ENCODE results near the gene RAB6A. TPM values are rescaled to one million over a fixed set of nuclear protein-coding genes. Genes with fewer than 3 reads are reported as not detected.

Gene RAB6A
- total and polyA plus RNA-seq, 2 donors (not counting 3 experiments of a cell fraction or from before 2014, with no cell fraction given) = 45.0 to 130 TPM

DNA sequence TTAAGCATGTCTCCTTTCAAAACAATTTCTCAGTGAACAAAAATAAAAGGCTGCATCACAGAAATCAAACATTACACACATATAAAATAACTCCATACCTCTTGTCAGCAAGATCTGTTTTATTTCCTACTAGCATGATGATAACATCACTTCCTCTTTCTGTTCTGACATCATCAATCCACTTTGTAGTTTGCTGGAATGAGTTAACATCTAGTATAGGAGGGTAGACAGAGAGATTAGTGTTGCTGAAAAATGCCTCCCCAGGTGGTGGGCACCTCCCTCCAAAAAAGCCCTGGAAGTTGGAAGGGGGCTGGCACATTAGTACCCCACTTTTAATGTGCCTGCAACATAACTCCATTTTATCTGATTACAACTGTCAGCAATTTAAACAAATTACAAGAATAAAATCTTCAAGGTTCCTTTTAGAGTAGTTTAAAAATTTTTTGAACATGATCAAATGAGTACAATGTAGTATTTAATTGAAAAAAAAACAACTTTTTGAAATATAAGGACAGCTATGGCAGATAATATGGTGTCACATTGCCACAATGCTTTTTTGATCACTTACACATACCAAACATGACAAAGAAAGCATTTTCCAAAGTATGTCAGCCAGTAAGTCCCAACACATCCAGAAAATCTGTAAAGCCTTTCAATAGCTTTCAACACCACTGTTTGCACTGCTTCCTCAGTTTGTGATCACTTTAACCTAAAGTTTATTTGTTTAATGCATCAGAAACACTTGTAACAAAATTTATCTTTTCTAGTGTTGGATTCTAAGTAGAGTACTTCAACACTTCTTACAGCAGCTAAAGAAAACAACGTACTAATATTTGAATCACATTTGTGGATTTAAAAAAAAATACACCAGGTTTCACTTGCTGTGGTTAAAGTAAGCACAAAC is 44.5 kb downstream of the RAB6A start:
- no peaks in the 10 kb centered on the region for H3K9me3 ChIP-seq (replicated peaks; ENCODE audit: control insufficient read depth, insufficient read depth, low read length)
- intact Hi-C loops (cut with micrococcal nuclease) = no loop called here
- TF ChIP-seq MYC (IDR thresholded peaks at IDR 0.05; ENCODE audit: low read depth, low read length) (no peak), FOS (IDR thresholded peaks at IDR 0.05; ENCODE audit: borderline replicate concordance, insufficient read depth, low read length) (no peak), POLR2AphosphoS5 (IDR thresholded peaks at IDR 0.05; ENCODE audit: insufficient read depth, low read depth, low read length) (no peak), EZH2 (IDR thresholded peaks at IDR 0.05; ENCODE audit: borderline replicate concordance, low read depth, low read length, severe bottlenecking) (no peak), JUN (IDR thresholded peaks at IDR 0.05; ENCODE audit: borderline replicate concordance, insufficient read depth, insufficient read length, low read depth) (no peak), GATA2 (IDR thresholded peaks at IDR 0.05; ENCODE audit: insufficient read depth, insufficient read length, low read depth, low read length) (no peak), POLR2A (IDR thresholded peaks at IDR 0.05; ENCODE audit: low read depth, low read length) (no peak)
- TF ChIP-seq, protein P1, sequence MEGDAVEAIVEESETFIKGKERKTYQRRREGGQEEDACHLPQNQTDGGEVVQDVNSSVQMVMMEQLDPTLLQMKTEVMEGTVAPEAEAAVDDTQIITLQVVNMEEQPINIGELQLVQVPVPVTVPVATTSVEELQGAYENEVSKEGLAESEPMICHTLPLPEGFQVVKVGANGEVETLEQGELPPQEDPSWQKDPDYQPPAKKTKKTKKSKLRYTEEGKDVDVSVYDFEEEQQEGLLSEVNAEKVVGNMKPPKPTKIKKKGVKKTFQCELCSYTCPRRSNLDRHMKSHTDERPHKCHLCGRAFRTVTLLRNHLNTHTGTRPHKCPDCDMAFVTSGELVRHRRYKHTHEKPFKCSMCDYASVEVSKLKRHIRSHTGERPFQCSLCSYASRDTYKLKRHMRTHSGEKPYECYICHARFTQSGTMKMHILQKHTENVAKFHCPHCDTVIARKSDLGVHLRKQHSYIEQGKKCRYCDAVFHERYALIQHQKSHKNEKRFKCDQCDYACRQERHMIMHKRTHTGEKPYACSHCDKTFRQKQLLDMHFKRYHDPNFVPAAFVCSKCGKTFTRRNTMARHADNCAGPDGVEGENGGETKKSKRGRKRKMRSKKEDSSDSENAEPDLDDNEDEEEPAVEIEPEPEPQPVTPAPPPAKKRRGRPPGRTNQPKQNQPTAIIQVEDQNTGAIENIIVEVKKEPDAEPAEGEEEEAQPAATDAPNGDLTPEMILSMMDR (IDR thresholded peaks at IDR 0.05; ENCODE audit: extremely low read depth in 1 of 2, insufficient read depth in 1 of 2, low read depth in 1 of 2, low read length in 2 of 2) = no peak
- TF ChIP-seq, protein P2, sequence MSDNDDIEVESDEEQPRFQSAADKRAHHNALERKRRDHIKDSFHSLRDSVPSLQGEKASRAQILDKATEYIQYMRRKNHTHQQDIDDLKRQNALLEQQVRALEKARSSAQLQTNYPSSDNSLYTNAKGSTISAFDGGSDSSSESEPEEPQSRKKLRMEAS (IDR thresholded peaks at IDR 0.05; ENCODE audit: insufficient read depth, insufficient read length) = no peak
- no peaks in the 10 kb centered on the region for H3K9me1 ChIP-seq (replicated peaks; ENCODE audit: control insufficient read depth, extremely low read depth, insufficient read depth, low read length)
- POLR2A ChIA-PET = no interaction called here
- BruUV-seq (replicated peaks) = no TSS peak
- no peak overlapping the region for H3K4me3 ChIP-seq (replicated peaks in 1 of 3; ENCODE audit: insufficient read depth in 1 of 3, low read depth in 1 of 3, low read length in 3 of 3)
- DNase-seq (ENCODE audit: low read depth, low spot score) (peak; percentile 4), FAIRE-seq (no peak)
- no peak overlapping the region for H3K4me2 ChIP-seq (ENCODE audit: insufficient read depth, low read length)
- H3K36me3 ChIP-seq (ENCODE audit: control insufficient read depth in 2 of 2, extremely low read depth in 1 of 2, insufficient read depth in 2 of 2, low read length in 2 of 2) = peaks cover 2 to 6% of the 10 kb centered on the region in 2 experiments
- H3K9ac ChIP-seq (replicated peaks; ENCODE audit: extremely low read depth, insufficient read depth, low read length) = no peak overlapping the region
- CTCF ChIA-PET = interaction anchor here (0.8 kb wide), 1 partner anchor 215 kb away, joined by 3 read pairs; no protein-coding TSS in a partner anchor
- H3K27me3 ChIP-seq (ENCODE audit: control insufficient read depth in 2 of 2, insufficient read depth in 2 of 2, low read length in 2 of 2) = no peaks in the 10 kb centered on the region
- no peak overlapping the region for H2AFZ ChIP-seq (ENCODE audit: low read depth, low read length)
- H4K20me1 ChIP-seq (replicated peaks; ENCODE audit: control insufficient read depth, extremely low read depth, insufficient read depth, low read length) = no peaks in the 10 kb centered on the region
- peaks cover 9% of the 10 kb centered on the region for H3K79me2 ChIP-seq (ENCODE audit: control insufficient read depth, insufficient read depth, low read length)
- H3K4me1 ChIP-seq (ENCODE audit: control insufficient read depth, extremely low read depth, insufficient read depth, low read length) = peaks cover 6% of the 10 kb centered on the region
- dilution Hi-C loops (cut with MboI; ENCODE audit: extremely low pct_ligation_motif_present, low sequenced_read_pairs) = no loop called here
- no peak overlapping the region for H3K27ac ChIP-seq (ENCODE audit: insufficient read depth, low read depth, low read length)
